HT-29 (cell line): ENCODE data around the gene CTNS. TPM values are rescaled to one million over a fixed set of nuclear protein-coding genes. Genes with fewer than 3 reads are reported as not detected.

Experiments
- DNase-seq: peaks from one replicate; pipeline ENCODE4 v3.0.0-alpha.2; 2015; ENCODE audit warnings: low spot score
- total RNA-seq: library from RNA; depleted of rRNA; stranded (reverse); fragments of >200 nt; shearing (Covaris generic); gene quantifications from 2 replicates; pipeline ENCODE4 v1.2.3, GENCODE V29; 2014

The CTNS gene
- total RNA-seq, 1 experiment from 2014 or later = 18.4 TPM

DNA sequence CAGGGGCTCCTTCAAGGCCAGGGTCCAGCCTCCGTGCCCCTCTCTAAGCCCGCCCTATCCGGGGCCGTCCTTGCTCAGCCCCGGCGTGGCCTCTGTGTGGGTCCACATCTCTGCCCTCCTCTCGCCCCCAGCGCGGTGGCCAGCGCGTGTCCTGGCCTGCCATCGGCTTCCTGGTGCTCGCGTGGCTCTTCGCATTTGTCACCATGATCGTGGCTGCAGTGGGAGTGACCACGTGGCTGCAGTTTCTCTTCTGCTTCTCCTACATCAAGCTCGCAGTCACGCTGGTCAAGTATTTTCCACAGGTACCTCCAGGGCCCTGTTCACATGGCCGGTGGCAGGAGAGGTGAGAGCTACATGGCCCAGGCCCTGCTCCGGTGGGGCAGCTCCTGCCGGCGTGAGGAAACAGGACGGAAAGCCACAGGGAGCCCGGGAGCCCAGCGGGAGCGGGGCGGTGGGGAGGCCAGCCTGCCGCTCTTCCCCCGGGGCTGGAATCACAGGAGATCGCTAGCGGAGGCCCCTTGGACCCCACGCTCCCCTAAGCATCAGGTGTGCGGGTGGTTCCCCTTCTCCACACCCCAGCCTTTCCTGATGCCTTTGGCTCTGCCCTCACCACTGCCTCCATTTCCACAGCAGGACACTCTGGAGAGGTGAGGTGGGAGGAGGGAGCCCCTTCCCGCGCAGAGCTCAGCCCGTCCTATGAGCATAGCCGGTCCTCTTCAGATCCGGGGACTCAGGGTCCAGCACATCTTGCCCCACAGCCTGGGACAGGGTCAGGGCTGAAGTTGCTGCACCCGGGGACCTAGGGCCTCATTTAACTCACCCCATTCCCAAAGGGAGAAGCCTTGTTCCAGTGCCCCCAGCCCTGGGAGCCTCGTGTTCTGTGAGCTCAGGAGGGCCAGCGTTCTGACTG is 21.6 kb downstream of the CTNS start:
- DNase-seq = no peak

GRCh38 chr17:3658784-3659449 is 22.4 kb downstream of the CTNS start:
- DNase-seq = no peak

- DNase-seq = peak; percentile 24
Measured at GRCh38 chr17:3659541-3660111, 23.1 kb downstream of the CTNS start.

DNA sequence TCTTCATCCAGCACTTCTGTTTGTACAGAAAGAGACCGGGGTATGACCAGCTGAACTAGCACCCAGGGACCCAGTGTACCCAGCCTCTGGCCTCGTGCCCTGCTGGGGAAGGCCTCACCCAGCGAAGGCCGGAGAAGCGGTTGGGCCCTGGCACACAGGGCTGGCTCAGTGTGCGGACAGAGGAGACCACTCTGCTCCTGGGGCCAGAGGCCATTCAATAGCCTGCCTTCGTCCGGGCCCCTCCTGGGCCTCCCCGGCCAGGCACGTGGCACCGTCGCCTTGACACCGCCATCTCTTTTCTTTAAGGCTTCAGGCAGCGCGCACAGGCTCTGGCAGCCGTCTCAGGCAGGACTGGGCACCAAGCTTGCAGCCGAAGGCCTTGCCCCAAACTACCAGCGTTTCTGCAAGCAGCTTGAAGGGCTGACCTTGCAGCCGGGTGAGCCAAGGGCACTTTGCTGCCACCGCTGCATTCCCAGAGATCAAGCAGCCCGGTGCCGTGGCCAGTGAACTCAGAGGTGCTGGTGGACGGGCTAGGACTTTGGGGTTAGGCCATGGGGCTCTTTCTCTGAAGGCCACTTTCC is 23.8 kb downstream of the CTNS start:
- DNase-seq = no peak

DNA sequence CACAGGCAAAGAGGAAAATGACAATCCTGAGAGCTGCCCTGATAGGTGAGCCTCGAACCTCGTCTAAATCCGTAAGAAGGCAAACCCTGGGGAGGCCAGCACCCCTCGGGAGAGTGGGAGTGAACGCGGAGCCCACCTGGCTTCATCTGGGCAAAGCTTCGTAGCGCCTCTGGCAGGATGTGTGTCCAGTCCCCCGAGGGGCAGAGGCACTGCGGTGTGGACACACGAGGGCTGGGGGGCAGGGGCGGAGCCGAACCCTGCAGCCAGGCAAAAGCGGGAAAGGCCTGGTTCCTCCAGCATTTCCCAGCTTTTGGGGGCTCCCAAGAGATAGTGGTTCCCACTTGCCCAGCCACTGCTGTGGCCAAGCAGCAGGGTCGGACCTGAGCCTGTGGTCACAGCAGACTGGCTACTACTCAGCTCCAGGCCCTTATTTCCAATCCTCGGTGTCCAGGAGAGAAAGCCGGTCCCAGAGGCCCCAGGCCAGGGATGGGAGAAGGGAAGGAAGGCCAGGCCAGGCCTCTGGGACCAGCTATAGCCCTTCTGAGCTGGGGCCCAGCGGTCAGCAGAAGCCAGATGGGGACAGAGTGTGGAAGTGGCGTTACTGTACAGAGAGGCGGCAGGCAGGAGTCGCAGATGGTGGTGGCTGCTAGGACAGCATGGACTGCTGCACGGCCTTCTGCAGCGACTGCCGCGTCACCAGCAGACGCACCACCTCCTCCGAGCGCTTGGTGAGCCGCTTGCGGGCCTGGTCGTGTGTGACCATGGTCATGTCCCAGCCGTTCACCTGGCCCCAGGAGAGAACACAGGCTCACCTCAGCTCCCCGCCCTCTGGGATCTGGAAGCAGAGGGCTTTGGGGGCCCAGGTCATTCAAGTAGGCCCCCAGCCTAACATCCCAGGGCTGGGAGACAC is 26.8 kb downstream of the CTNS start:
- no peak for DNase-seq

GRCh38 chr17:3665834-3666233 is 29.3 kb downstream of the CTNS start:
- no peak for DNase-seq

DNA sequence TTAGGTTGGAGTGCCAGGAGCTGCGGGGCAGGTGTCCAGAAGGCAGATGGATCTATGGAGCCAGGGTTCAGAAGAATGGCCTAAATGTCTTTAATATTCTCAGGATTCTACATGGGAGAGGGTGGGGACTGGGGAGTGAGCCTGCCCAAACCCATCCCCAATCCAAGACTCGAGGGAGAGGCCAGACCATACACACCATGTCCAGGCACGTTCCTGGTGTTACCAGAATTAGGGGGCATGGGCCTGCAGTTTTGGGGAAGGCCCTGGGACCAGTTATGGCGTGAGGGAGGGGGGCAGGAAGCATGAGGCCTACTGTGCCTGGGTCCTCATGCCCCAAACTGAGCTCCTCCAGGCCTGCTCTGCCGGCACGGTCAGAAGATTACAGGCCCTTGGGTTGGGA is 30.0 kb downstream of the CTNS start:
- DNase-seq = no peak

DNA sequence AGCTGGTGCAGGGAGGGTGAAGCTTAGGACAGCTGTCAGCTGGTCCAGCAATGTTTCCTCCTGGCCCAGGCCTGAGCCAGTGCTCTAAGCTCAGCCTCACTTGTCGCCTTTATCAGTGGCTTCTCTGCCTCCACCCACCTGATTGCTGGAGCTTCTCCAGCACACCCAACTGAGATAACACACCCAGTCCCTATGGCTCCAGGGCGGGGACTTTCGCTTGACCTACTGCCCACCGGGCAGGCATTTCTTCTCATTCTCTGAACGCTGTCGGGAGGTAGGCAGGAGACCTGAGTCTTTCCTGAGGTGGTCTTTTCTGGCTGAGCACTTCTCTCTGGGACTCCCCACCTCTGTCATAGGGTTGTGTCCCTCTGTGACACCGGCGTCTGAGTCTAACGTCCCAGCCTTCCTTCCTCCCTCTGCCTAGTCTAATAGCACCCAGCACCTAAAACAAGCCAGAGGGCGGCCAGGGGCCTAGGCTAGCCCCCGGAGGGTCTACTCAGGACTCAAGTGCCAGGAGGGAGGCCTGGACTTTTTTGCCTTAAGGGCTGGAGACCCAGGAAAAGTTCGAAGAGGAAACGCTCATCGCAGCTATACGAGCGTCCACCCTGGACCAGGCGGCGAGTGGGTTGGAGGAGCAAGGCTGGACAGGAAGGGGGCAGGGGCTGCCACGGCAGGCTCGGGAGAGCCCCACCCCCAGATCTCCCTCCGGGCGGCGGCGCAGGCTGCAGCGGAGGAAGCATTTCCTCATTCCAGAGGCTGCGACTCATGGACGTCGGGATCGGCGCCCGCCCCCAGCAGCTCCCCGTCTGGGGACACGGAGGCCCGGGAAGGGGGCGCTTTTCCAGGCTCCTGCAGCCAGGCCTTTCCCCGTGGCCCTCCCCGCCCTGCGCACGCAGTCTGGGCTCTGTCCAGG is 31.1 kb downstream of the CTNS start:
- peak; percentile 66 for DNase-seq

GRCh38 chr17:3668279-3669084 is 31.9 kb downstream of the CTNS start, which contains the start of the genes EMC6 and TAX1BP3:
Gene EMC6 (plus strand): TSS chr17:3668812. CDS start chr17:3669147, 335 bp downstream.
Gene TAX1BP3 (minus strand): TSS chr17:3668578. CDS start chr17:3668526, 52 bp downstream.
- peak; percentile 95 for DNase-seq

DNA sequence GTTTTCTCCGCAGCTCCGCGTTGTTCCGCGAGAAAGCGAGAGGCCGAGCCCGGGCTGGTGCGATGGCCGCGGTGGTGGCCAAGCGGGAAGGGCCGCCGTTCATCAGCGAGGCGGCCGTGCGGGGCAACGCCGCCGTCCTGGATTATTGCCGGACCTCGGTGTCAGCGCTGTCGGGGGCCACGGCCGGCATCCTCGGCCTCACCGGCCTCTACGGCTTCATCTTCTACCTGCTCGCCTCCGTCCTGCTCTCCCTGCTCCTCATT is 32.5 kb downstream of the CTNS start:
- no peak for DNase-seq

DNA sequence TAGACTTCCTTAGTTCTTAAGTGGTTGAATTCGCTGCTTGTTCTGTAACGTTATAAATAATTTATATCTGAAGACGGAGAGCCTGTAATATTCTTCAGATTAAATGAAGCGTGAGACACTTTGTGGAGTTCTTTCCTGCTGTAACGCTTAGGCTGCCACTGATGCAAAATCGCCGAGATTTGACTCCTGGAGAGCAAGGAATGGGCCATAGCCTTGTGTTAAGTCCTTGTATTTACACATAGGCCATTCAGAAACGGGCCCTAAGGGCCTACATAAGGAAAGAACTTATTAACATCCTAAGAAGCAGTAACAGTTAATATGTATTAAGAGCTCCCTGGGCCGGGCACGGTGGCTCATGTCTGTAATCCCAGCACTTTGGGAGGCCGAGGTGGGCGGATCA is 33.0 kb downstream of the CTNS start:
- DNase-seq = no peak

DNA sequence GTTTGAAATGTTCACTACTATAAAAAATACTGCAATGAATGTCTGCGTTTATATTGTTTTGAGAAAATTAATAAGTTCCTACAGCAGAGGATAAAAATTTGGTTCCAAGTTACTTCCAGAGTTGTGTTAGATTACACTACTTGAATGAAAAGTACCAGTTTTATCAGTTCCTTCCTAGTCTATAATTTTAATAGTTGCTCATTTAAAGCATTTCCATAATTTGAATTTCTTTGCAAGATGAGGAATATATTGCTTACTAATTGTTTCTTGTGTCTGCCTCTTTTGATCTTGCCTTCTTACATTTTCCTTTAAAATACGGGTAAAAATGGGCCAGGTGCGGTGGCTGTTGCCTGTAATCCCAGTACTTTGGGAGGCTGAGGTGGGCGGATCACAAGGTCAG is 36.0 kb downstream of the CTNS start:
- DNase-seq = no peak

GRCh38 chr17:3675886-3676285 is 39.3 kb downstream of the CTNS start:
- no peak for DNase-seq

- DNase-seq = no peak
Measured at GRCh38 chr17:3678095-3678820, 41.7 kb downstream of the CTNS start.

GRCh38 chr17:3678821-3679530 is 42.4 kb downstream of the CTNS start:
- DNase-seq = no peak

DNA sequence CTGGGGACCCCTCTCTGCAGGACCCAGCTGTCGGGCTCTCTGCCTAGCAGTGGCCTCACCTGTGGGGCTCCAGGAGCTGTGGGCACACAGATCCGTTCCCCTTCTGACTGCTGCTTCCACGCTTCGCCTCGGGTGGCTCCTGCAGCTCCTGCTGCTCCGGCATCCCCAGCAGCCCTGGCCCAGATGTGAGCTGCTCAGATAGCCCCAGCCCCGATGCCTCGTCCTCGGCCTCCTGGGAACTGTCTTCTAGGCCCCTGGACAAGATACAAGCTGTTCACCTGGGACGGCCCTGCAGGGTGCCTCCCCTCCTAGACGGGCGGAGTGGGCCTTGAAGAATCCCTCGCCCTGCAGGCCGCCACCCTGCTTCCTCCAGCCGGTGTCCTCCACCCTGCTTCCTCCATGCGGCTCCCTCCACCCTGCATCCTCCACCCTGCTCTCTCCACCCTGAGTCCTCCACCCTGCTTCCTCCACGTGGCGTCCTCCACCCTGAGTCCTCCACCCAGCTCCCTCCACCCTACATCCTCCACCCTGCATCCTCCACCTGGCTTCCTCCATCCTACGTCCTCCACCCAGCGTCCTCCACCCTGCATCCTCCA is 43.1 kb downstream of the CTNS start:
- DNase-seq = no peak

- DNase-seq = no peak
Measured at GRCh38 chr17:3681057-3681456, 44.5 kb downstream of the CTNS start.

DNA sequence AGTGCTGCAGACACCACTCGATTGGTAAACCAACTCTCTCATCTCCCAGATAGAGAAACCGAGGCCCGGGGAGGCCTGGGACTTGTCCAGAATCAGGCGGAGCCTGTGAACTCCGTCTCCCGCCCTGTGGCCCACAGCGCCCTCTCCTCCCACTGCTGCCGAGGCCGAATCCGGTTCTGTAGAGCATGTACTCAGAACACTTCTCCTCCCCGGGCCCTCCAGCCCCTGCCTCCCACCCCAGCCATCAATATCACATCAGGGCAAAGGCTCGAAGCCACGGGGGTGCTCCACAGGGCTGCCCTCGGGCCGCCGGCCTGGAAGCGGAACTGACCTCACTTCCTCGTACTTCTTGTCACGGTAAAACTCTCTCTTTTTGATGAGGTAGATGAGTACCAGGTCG is 45.0 kb downstream of the CTNS start:
- DNase-seq = no peak
